Lower lobe of right lung (tissue), 2 donors: ENCODE measurements around the gene ZKSCAN3. TPM values are rescaled to one million over a fixed set of nuclear protein-coding genes. Genes with fewer than 3 reads are reported as not detected.
"Not testable (repeated sequence)": the region's sequence is repeated elsewhere in the genome, so short reads cannot be mapped to it uniquely, and the experiment has no call there.

Source experiments
- ATAC-seq, 2 donors: fragments of 200-7000 bp; cut with Tn5 transposase; one replicate each; pipeline ENCODE4 v1.9.1; 2020 to 2022; ENCODE audit warnings: mild to moderate bottlenecking in 2 of 2, moderate library complexity in 2 of 2
- DNase-seq: peaks from one replicate; pipeline ENCODE4 v3.0.0-alpha.2; 2020
- H3K27ac ChIP-seq: fragments of 200-600 bp; one replicate; pipeline ENCODE4 v1.8.0; 2022
- H3K27me3 ChIP-seq: fragments of 200-600 bp; one replicate; pipeline ENCODE4 v1.8.0; 2022; ENCODE audit warnings: low read depth
- H3K36me3 ChIP-seq: fragments of 200-600 bp; one replicate; pipeline ENCODE4 v1.8.0; 2022; ENCODE audit warnings: mild to moderate bottlenecking
- H3K4me1 ChIP-seq: fragments of 200-600 bp; one replicate; pipeline ENCODE4 v1.8.0; 2022
- H3K4me3 ChIP-seq: fragments of 200-600 bp; one replicate; pipeline ENCODE4 v1.8.0; 2022; ENCODE audit warnings: mild to moderate bottlenecking
- H3K9me3 ChIP-seq: fragments of 200-600 bp; one replicate; pipeline ENCODE4 v1.8.0; 2022
- intact Hi-C: fragments of 100-400 bp; cut with DNase I; formaldehyde crosslinking; loops from one replicate; pipeline ENCODE4 v1.11.0; 2022
- total RNA-seq: library from RNA; stranded (reverse); fragmentation: NEBNext Ultra II Directional; extraction: Animal tissue kit (Norgen Biotek cat#: 25700); gene quantifications from one replicate; pipeline ENCODE4 v1.2.1, GENCODE V29; 2021
- TF ChIP-seq, protein P1 (sequence below): fragments of 200-600 bp; IDR thresholded peaks from one replicate; pipeline ENCODE4 v1.8.0; 2022; ENCODE audit warnings: antibody characterized with exemption, mild to moderate bottlenecking
- donor health status: DM: no; HTN: yes; CAD: no; lungs with severe emphysema.

The ZKSCAN3 gene
- total RNA-seq, 1 donor from 2014 or later = 8.8 TPM

DNA sequence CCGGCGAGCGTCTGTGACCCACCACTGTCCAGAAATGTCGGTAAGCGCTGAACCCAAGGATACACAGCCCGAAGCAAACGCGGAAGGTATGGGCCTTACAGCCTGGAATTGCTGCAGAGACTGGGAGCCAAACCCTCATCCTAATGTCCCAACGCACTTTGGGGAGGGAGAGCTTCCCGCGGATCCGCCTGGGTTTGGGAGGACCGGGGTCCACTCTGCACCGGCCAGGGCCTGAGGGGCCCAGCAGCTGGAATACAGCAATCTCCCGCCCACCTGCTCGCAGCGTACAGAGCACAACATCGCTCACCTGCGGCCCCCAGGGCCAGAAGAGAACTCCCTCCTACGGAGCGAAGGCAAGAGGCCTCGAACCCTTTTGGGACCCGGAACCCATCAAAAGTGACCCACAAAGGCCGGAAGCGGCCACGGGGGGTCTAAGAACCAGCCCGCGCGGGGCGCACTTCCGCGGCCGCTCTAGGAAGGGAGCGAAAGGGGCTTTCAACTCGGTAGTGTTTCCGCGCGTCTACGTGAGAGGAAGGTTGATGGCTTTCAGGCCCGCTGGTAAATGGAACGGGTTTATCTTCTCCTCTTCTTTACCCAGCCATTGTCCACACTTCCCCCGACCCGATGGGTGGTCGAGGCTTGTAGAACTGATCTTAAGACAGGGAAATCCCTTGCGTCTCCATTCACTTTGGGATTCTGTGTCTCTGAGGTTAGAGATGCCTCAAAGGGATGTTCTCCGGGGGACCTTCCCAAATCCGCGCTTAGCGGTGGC is 49.8 kb downstream of the ZKSCAN3 start, which contains the start of gene ZSCAN12:
Gene ZSCAN12, minus strand, starts transcription at position 398 of the 772 bp plus-strand sequence. CDS start 1,342 bp downstream, outside the sequence.
- ATAC-seq (peak; percentile 98 to 99), DNase-seq (peak; percentile 88)
- peak within 1 kb of the TSS; percentile 58 for H3K27ac ChIP-seq
- H3K27me3 ChIP-seq = peaks cover 12% of the 10 kb centered on the region
- H3K36me3 ChIP-seq = peaks cover 11% of the 10 kb centered on the region
- H3K4me1 ChIP-seq = peaks cover 25% of the 10 kb centered on the region
- H3K4me3 ChIP-seq = peak within 1 kb of the TSS; percentile 80
- intact Hi-C loops = no loop called here
- H3K9me3 ChIP-seq = no peaks in the 10 kb centered on the region
- TF ChIP-seq, protein P1, sequence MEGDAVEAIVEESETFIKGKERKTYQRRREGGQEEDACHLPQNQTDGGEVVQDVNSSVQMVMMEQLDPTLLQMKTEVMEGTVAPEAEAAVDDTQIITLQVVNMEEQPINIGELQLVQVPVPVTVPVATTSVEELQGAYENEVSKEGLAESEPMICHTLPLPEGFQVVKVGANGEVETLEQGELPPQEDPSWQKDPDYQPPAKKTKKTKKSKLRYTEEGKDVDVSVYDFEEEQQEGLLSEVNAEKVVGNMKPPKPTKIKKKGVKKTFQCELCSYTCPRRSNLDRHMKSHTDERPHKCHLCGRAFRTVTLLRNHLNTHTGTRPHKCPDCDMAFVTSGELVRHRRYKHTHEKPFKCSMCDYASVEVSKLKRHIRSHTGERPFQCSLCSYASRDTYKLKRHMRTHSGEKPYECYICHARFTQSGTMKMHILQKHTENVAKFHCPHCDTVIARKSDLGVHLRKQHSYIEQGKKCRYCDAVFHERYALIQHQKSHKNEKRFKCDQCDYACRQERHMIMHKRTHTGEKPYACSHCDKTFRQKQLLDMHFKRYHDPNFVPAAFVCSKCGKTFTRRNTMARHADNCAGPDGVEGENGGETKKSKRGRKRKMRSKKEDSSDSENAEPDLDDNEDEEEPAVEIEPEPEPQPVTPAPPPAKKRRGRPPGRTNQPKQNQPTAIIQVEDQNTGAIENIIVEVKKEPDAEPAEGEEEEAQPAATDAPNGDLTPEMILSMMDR = peak; percentile 56

DNA sequence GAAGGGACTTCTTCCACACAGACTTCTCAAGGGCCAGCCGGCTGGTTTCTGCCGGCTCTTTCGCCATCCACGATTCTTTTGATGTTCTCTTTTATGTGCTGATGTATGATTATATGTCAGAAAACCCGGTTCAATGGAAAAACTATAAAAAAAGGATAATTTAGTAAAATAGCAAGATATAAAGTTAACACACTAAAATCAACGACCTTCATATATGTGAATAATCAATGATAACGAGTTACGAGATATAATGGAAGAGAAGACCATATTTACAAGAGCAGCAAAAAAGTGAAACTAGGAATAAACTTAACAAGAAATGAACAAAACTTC is 50.3 kb downstream of the ZKSCAN3 start:
- Histone ChIP-seq H3K27me3 (peaks cover 12% of the 10 kb centered on the region), H3K36me3 (peaks cover 11% of the 10 kb centered on the region), H3K4me3 (peak overlapping the region; percentile 80), H3K27ac (no peak overlapping the region), H3K4me1 (peaks cover 25% of the 10 kb centered on the region), H3K9me3 (no peaks in the 10 kb centered on the region)
- intact Hi-C loops = no loop called here
- TF ChIP-seq, protein P1 = no peak
- ATAC-seq = no peak
- no peak for DNase-seq

GRCh38 chr6:28401172-28401571 is 51.4 kb downstream of the ZKSCAN3 start:
- no peak overlapping the region for H3K4me3 ChIP-seq
- no peak for DNase-seq
- peaks cover 24% of the 10 kb centered on the region for H3K4me1 ChIP-seq
- no peak for ATAC-seq
- H3K27me3 ChIP-seq = peaks cover 19% of the 10 kb centered on the region
- H3K36me3 ChIP-seq = peaks cover 11% of the 10 kb centered on the region
- H3K27ac ChIP-seq = no peak overlapping the region
- intact Hi-C loops = no loop called here
- no peaks in the 10 kb centered on the region for H3K9me3 ChIP-seq
- TF ChIP-seq, protein P1 = no peak

DNA sequence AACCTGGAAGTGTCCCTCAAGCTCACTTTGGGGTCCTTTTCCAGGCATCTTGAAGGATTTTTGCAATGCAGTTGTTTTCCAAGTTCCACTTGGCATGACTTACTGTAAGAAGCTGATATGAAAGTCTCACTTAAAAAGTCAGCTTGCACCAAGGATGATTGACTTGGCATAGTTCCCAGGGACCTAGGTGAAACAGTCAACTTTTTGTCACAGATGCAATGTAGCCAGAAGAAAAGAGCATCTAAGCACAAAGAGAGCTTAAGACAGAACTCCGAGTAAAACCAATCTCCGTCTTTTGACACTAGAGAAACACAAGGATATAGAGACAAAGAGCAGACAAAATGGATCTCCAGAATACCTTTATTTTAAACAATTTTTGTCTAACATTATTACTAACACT is 52.5 kb downstream of the ZKSCAN3 start:
- Histone ChIP-seq H3K36me3 (peaks cover 3% of the 10 kb centered on the region), H3K4me3 (no peak overlapping the region), H3K9me3 (no peaks in the 10 kb centered on the region), H3K27ac (no peak overlapping the region), H3K27me3 (peaks cover 26% of the 10 kb centered on the region), H3K4me1 (peaks cover 17% of the 10 kb centered on the region)
- ATAC-seq (no peak), DNase-seq (no peak)
- intact Hi-C loops = no loop called here
- TF ChIP-seq, protein P1 = no peak

- H3K27ac ChIP-seq, H3K36me3 ChIP-seq, DNase-seq, H3K4me3 ChIP-seq, H3K9me3 ChIP-seq, intact Hi-C loops, H3K4me1 ChIP-seq, ATAC-seq: not testable (repeated sequence)
- peaks cover 26% of the 10 kb centered on the region for H3K27me3 ChIP-seq
Observed at GRCh38 chr6:28403923-28404322, 54.2 kb downstream of the ZKSCAN3 start.

GRCh38 chr6:28407401-28407800 is 57.7 kb downstream of the ZKSCAN3 start:
- no peaks in the 10 kb centered on the region for H3K36me3 ChIP-seq
- DNase-seq (no peak), ATAC-seq (no peak)
- no peak overlapping the region for H3K27ac ChIP-seq
- TF ChIP-seq, protein P1 = no peak
- H3K9me3 ChIP-seq = no peaks in the 10 kb centered on the region
- intact Hi-C loops = no loop called here
- H3K4me3 ChIP-seq = no peak overlapping the region
- H3K4me1 ChIP-seq = no peaks in the 10 kb centered on the region
- peaks cover 24% of the 10 kb centered on the region for H3K27me3 ChIP-seq
